MM.1S (cell line): ENCODE results near the gene OR2T4.

Experiments
- CTCF ChIP-seq: fragments of 300-600 bp; sonication (generic); IDR thresholded peaks from 2 replicates; pipeline ENCODE4 v1.5.1; 2016; ENCODE audit warnings: antibody characterized with exemption, low read length, mixed read lengths
- EZH2 ChIP-seq: fragments of 300-600 bp; sonication (generic); optimal IDR thresholded peaks from 2 replicates; pipeline ENCODE3; 2017; ENCODE audit warnings: low read depth, mild to moderate bottlenecking, antibody characterized with exemption, low read length, mixed read lengths

- no peak for TF ChIP-seq CTCF
- TF ChIP-seq EZH2 = no peak
Measured at GRCh38 chr1:248372394-248372793, 10.9 kb downstream of the OR2T4 start.
